HG03439 (cell line): Measurements from ENCODE around the gene MST1.

Source experiments
- ATAC-seq: cut with Tn5 transposase; IDR thresholded peaks from one replicate; pipeline ENCODE4 v1.9.1; 2021; ENCODE audit warnings: mild to moderate bottlenecking, moderate library complexity; ENCODE audit not compliant: unreplicated experiment

MST1 gene

DNA sequence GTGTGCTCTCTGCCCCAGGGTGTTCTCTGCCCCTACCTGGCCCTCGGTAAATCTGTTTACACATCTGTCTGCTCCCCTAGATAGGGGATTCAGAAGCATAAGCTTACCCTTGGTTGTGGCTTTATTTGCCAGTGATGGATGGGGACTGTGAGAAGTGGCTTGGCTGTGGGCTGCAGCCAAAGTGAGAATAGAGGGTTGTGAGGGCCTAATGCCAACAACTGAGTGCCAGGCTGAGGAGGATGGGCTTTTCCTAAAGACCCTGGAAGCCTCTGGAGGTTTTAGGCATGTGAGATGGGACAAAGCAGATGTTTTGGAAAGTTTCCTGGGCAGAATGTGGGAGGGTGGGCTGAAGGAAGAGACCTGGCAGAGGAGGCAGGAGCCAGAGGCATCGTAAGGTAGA is 30.6 kb downstream of the MST1 start:
- ATAC-seq = no peak

DNA sequence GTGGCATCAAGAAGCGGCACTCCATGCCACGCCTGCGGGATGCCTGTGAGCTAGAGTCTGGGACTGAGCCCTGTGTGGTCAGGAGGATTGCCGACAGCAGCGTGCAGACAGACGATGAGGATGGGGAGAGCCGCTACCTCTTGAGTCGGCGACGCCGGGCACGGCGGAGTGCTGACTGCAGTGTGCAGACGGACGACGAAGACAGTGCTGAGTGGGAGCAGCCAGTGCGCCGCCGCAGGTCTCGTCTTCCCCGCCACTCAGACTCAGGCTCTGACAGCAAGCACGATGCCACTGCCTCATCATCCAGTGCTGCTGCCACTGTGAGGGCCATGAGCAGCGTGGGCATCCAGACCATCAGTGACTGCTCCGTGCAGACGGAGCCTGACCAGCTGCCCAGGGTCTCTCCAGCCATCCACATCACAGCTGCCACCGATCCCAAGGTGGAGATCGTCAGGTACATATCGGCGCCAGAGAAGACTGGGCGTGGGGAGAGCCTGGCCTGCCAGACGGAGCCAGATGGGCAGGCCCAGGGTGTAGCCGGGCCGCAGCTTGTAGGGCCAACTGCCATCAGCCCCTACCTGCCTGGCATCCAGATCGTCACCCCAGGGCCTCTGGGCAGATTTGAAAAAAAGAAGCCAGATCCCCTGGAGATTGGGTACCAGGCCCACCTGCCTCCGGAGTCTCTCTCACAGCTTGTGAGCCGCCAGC is 31.9 kb downstream of the MST1 start:
- ATAC-seq = no peak

- ATAC-seq = no peak
Measured at GRCh38 chr3:49656541-49657112, 32.6 kb downstream of the MST1 start.

GRCh38 chr3:49655731-49656285 is 33.5 kb downstream of the MST1 start:
- no peak for ATAC-seq

DNA sequence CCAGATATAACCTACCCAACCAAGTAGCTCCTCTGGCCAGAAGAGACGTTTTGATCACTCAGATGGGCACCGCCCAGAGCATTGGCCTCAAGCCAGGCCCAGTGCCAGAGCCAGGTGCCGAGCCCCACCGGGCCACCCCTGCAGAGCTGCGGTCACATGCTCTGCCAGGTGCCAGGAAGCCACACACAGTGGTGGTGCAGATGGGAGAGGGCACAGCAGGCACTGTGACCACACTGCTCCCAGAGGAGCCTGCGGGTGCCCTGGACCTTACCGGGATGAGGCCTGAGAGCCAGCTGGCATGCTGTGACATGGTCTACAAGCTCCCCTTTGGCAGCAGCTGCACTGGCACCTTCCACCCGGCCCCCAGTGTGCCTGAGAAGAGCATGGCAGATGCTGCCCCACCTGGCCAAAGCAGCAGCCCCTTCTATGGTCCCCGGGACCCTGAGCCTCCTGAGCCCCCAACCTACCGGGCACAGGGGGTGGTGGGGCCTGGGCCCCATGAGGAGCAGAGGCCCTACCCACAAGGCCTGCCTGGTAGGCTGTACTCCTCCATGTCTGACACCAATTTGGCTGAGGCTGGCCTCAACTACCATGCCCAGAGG is 34.2 kb downstream of the MST1 start:
- no peak for ATAC-seq

GRCh38 chr3:49654176-49654825 is 35.0 kb downstream of the MST1 start:
- ATAC-seq = no peak

DNA sequence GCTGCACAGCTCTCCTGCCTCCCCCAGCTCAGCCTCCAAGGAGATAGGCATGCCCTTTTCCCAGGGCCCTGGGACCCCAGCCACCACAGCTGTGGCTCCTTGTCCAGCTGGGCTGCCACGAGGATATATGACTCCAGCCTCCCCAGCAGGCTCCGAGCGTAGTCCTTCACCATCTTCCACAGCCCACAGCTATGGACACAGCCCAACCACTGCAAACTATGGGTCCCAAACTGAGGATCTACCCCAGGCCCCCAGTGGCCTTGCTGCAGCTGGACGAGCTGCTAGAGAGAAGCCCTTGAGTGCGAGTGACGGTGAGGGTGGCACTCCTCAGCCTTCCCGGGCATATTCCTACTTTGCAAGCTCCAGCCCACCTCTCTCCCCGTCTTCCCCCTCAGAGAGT is 35.7 kb downstream of the MST1 start:
- no peak for ATAC-seq

DNA sequence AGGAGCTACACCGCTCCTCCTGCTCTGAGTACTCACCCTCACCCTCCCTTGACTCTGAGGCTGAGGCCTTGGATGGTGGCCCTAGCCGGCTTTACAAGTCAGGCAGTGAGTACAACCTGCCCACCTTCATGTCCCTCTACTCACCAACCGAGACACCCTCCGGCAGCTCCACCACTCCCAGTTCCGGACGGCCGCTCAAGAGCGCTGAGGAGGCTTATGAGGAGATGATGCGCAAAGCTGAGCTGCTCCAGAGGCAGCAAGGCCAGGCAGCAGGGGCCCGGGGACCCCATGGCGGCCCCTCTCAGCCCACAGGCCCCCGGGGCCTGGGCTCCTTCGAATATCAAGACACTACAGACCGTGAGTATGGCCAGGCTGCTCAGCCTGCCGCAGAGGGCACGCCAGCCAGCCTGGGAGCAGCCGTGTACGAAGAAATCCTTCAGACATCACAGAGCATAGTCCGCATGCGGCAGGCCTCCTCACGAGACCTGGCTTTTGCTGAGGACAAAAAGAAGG is 36.3 kb downstream of the MST1 start:
- ATAC-seq = no peak

- ATAC-seq = no peak
Measured at GRCh38 chr3:49652218-49652902, 36.9 kb downstream of the MST1 start.

DNA sequence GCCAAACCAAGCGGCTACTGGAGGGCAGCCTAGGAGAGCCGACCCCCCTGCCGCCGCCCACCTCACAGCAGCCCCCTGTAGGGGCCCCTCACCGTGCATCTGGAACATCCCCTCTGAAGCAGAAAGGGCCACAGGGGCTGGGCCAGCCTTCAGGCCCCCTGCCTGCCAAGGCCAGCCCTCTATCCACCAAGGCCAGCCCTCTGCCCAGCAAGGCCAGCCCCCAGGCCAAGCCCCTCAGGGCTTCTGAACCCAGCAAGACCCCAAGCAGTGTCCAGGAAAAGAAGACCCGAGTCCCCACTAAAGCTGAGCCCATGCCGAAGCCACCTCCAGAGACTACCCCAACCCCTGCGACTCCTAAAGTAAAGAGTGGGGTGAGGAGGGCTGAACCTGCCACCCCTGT is 38.6 kb downstream of the MST1 start:
- no peak for ATAC-seq

DNA sequence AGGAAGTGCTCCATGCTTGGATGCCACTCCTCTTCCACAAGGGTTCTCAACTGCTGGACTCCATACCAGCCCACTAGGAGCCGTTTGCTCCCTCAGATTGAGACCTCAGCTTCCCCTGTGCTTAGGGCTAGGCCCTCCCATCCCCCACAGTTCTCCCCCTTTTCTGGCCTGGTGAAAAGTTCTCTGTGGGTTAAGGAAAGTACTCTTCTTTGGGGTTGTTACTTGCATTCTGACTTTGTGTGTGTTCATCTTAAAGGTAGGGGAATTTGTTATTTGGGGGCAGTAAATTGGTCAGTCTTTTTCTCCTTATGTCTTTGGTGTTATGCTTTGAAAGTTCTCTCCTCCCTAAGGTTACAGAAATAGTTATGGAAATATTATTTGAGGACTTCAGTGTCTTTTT is 39.1 kb downstream of the MST1 start:
- no peak for ATAC-seq

DNA sequence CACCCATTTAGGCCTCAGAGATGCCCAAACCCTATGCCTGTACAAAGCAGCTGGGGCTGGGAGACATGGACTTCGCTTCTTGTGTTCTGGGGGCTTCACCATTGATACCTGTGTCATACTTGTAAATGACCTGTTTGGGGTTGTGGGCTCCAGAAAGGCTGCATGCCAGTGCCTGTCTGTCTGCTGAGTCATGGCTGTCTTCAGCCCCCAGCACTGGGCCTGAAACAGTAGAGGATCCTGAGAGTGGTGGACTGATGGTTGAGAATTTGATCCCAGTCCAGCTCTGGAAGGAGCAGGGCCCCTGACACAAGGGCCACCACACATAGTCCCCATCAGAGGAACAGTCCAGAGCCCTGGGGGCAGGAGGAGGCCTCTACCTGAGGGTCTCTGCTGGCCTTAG is 39.7 kb downstream of the MST1 start:
- ATAC-seq = no peak

DNA sequence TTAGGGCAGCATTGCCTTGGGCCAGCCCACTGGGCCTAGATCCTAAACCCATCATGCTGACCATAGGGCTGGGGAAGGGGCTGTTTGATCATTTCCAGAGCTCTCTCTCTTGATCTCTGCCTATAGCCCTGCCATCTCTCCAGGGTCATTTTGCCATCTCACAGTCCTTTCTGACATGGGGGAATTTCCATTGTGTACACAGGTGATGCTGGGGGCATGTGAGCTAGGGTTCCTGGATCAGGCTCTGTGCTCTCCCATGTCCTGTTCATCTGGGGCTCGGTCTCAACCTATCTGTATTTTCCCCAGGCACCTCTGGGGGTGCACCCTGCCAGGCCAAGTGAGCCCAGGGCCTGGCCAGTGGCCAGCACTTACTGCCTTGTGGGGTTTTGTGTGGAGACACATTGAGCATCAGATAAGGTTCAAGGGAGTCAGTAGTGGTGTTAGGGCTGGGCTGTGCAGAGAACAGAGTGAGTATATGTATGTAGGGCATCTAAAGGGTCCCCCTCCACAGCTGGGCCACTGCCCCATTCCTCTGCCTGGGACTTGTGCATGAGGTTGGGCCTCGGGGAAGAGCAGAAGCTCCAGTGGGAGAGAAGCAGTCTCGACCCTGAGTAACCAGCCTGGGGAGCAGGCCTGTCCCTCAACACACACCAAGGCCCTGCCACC is 40.8 kb downstream of the MST1 start:
- ATAC-seq = no peak

DNA sequence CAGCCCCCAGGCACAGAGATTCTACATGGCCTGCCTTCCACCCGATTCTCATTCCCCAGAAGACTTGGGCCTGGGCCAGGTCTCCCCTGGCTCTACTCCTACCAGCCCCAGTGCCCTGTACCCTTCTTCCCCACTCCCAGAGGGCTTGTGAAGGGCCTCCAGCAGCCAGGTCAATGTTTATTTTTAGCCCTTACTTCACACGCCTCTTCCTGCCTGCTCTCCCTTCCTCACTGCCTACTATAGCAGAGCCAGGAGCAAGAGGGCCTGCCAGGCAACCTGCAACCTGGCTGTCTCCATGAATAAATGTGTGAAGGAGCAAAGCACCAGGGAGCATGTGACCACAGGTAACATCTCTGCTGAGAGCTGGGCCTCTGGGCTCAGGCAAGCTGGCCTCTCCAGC is 41.5 kb downstream of the MST1 start:
- ATAC-seq = no peak

GRCh38 chr3:49646236-49646635 is 43.0 kb downstream of the MST1 start:
- no peak for ATAC-seq

DNA sequence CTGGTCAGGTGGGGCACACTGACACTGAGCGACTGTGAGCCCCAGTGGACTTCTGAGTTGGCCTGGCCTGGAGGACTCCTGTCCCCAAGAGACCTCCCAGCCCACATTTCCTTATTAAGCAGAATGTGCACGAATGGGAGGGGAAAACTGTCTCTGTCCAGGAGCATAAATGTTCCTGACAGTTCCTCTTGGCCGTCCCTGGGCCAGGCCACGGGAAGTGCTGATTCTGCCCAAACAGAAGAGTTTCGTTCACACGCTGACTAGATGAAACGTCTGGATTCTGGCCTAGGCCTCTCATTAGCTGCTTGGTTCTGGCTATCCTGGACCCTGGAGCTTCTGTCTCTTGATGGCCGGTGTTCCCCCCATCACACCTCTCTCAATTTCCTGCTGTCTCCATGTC is 44.6 kb downstream of the MST1 start:
- ATAC-seq = no peak

DNA sequence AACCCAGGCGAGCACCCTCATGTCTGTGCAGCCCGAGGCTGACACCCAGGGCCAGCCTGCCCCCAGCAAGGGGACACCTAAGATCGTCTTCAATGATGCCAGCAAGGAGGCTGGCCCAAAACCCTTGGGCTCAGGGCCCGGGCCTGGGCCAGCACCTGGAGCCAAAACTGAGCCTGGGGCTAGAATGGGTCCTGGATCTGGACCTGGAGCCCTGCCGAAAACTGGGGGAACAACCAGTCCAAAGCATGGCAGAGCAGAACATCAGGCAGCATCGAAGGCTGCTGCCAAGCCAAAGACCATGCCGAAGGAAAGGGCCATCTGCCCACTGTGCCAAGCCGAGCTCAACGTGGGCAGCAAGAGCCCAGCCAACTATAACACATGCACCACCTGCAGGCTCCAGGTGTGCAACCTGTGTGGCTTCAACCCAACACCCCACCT is 46.5 kb downstream of the MST1 start:
- ATAC-seq = no peak

GRCh38 chr3:49641921-49642707 is 47.2 kb downstream of the MST1 start:
- no peak for ATAC-seq

DNA sequence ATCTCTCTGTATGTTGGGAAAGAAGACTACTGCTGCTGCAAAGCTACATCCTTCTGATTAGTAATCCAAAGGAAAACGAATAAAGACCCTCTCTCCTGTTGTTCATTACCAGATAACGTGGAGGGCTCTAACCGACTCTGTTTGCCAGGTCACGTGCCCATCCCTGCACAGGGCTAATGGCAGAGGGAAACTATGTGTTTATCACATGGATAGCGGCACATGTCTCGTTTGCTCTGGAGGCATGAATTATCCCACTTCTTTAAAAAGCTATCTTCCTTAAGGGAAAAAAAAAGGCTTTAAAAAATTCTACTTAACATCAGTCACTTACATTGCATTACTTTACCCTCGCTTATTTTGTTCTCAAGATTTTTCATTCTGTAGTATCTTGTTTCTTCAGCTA is 48.0 kb downstream of the MST1 start:
- ATAC-seq = no peak

GRCh38 chr3:49639551-49639950 is 49.7 kb downstream of the MST1 start:
- no peak for ATAC-seq
